ENCODE results near the gene SIAH1. TPM values are rescaled to one million over a fixed set of nuclear protein-coding genes. Genes with fewer than 3 reads are reported as not detected.

Gene SIAH1
- total RNA-seq, 1 experiment from 2014 or later, result 33.2 TPM

DNA sequence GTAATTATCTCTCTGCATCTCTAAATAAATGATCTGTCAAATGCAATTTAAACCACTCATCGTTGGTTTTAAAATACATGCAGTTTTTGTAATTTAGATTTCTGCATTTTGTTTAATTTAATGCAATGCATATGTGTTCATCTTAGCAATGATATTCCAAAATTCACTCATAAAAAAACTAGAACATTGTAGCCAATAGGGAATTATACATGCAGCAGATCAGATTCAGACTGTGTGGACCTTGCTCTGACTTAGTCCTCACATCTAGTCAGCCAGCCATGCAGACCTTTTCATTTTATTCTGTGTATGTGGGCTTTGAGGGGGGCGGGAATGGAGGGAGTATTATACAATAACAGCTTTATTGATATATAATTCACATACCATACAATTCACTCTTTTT lies 37.3 kb upstream of the SIAH1 start:
- Mint-ChIP-seq H3K9me3 (peaks cover 0 to 1% of the 10 kb centered on the region in 2 experiments; a peak in 1 of 5 replicates), H3K27me3 (ENCODE audit: low read depth) (no peaks in the 10 kb centered on the region; the same call in 1 of the 2 replicates), H3K4me3 (no peak overlapping the region), H3K27ac (no peak overlapping the region), H3K36me3 (ENCODE audit: insufficient read depth in 1 of 3, low read depth in 3 of 3) (no peaks in the 10 kb centered on the region), H3K4me1 (no peaks in the 10 kb centered on the region)
- Histone ChIP-seq H3K27ac (ENCODE audit: insufficient read length, low read depth, low read length) (no peak overlapping the region), H2BK12ac (ENCODE audit: insufficient read length, low read depth, low read length) (no peak overlapping the region), H2BK15ac (ENCODE audit: low read depth, low read length) (no peak overlapping the region), H2BK5ac (ENCODE audit: insufficient read length, low read length) (no peak overlapping the region), H2AK5ac (ENCODE audit: insufficient read length, low read length) (no peak overlapping the region), H4K5ac (ENCODE audit: insufficient read length, low read depth, low read length) (no peak overlapping the region), H3K14ac (ENCODE audit: insufficient read depth, low read length) (no peak overlapping the region), H3K4me2 (ENCODE audit: insufficient read depth, insufficient read length, low read length) (no peak overlapping the region), H4K91ac (ENCODE audit: insufficient read length, low read depth, low read length) (no peak overlapping the region), H3K18ac (ENCODE audit: insufficient read length, low read depth, low read length) (no peak overlapping the region), H3K23ac (ENCODE audit: insufficient read length, low read depth, low read length) (no peak overlapping the region), H4K8ac (replicated peaks; ENCODE audit: insufficient read length, low read depth, low read length) (no peak overlapping the region), H3K4me1 (ENCODE audit: insufficient read depth, low read length) (no peaks in the 10 kb centered on the region), H2BK120ac (ENCODE audit: low read depth, low read length, poor library complexity, severe bottlenecking) (no peak overlapping the region), H2BK20ac (ENCODE audit: low read depth, low read length, poor library complexity, severe bottlenecking) (no peak overlapping the region), H3K79me2 (ENCODE audit: insufficient read depth, low read length) (no peaks in the 10 kb centered on the region), H3K9me3 (ENCODE audit: control insufficient read depth, low read depth, low read length) (no peaks in the 10 kb centered on the region), H3K23me2 (ENCODE audit: insufficient read length, low read depth, low read length, poor library complexity, severe bottlenecking) (no peaks in the 10 kb centered on the region), H2AFZ (ENCODE audit: low read length) (no peak overlapping the region), H4K20me1 (ENCODE audit: control insufficient read depth, insufficient read depth, insufficient read length) (no peaks in the 10 kb centered on the region), H3K56ac (ENCODE audit: insufficient read length, low read depth, low read length) (no peak overlapping the region), H3K4ac (ENCODE audit: low read depth, low read length) (no peak overlapping the region), H3T11ph (ENCODE audit: low read length) (no peak overlapping the region), H3K9ac (ENCODE audit: extremely low read depth, insufficient read length, low read length) (no peak overlapping the region), H3K79me1 (ENCODE audit: insufficient read depth, low read depth, low read length, poor library complexity, severe bottlenecking) (no peaks in the 10 kb centered on the region), H3K27me3 (ENCODE audit: insufficient read depth, low read length) (no peaks in the 10 kb centered on the region)
- TF ChIP-seq, protein P1, sequence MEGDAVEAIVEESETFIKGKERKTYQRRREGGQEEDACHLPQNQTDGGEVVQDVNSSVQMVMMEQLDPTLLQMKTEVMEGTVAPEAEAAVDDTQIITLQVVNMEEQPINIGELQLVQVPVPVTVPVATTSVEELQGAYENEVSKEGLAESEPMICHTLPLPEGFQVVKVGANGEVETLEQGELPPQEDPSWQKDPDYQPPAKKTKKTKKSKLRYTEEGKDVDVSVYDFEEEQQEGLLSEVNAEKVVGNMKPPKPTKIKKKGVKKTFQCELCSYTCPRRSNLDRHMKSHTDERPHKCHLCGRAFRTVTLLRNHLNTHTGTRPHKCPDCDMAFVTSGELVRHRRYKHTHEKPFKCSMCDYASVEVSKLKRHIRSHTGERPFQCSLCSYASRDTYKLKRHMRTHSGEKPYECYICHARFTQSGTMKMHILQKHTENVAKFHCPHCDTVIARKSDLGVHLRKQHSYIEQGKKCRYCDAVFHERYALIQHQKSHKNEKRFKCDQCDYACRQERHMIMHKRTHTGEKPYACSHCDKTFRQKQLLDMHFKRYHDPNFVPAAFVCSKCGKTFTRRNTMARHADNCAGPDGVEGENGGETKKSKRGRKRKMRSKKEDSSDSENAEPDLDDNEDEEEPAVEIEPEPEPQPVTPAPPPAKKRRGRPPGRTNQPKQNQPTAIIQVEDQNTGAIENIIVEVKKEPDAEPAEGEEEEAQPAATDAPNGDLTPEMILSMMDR (conservative IDR thresholded peaks at IDR 0.05), result no peak
- no peak for DNase-seq
- no CpG with 5 or more reads among the region's 2 CpGs for WGBS (ENCODE audit: extremely low coverage, insufficient read length, low lambda C conversion rate)
